ENCODE data around the gene NSG1.

DNA sequence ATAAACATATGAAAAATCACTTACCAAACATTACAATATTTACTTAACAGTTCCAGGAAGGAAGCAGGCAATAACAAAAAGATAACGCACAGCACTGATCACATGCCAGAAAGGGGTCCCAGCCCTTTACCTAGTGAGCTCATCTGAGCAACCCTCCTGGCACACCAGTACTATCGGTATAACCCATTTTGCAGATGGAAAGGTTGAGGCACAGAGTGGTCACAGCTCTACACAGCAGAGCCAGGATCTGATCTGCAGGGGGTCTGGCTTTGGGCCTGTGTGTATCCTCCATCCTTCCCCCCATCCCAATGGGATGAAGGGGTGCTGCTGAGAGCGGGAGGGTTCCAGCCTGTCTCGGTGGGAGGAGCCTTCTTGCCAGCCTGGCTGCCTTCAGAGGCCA, 5.0 kb downstream of the NSG1 start:
- no peak for TF ChIP-seq RAD21 (IDR thresholded peaks at IDR 0.05; ENCODE audit: low read length)
- TF ChIP-seq, protein P1, sequence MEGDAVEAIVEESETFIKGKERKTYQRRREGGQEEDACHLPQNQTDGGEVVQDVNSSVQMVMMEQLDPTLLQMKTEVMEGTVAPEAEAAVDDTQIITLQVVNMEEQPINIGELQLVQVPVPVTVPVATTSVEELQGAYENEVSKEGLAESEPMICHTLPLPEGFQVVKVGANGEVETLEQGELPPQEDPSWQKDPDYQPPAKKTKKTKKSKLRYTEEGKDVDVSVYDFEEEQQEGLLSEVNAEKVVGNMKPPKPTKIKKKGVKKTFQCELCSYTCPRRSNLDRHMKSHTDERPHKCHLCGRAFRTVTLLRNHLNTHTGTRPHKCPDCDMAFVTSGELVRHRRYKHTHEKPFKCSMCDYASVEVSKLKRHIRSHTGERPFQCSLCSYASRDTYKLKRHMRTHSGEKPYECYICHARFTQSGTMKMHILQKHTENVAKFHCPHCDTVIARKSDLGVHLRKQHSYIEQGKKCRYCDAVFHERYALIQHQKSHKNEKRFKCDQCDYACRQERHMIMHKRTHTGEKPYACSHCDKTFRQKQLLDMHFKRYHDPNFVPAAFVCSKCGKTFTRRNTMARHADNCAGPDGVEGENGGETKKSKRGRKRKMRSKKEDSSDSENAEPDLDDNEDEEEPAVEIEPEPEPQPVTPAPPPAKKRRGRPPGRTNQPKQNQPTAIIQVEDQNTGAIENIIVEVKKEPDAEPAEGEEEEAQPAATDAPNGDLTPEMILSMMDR (conservative IDR thresholded peaks at IDR 0.05; ENCODE audit: low read depth, low read length): no peak
- TF ChIP-seq POLR2A (IDR thresholded peaks at IDR 0.05; ENCODE audit: low read depth, low read length): no peak
- TF ChIP-seq RFX5 (IDR thresholded peaks at IDR 0.05; ENCODE audit: low read depth, low read length): no peak
- TF ChIP-seq, protein P2, sequence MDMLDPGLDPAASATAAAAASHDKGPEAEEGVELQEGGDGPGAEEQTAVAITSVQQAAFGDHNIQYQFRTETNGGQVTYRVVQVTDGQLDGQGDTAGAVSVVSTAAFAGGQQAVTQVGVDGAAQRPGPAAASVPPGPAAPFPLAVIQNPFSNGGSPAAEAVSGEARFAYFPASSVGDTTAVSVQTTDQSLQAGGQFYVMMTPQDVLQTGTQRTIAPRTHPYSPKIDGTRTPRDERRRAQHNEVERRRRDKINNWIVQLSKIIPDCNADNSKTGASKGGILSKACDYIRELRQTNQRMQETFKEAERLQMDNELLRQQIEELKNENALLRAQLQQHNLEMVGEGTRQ (IDR thresholded peaks at IDR 0.05; ENCODE audit: low read depth, low read length): no peak
- no peak for TF ChIP-seq RCOR1 (IDR thresholded peaks at IDR 0.05; ENCODE audit: insufficient replicate concordance, low read length)
- TF ChIP-seq, protein P3, sequence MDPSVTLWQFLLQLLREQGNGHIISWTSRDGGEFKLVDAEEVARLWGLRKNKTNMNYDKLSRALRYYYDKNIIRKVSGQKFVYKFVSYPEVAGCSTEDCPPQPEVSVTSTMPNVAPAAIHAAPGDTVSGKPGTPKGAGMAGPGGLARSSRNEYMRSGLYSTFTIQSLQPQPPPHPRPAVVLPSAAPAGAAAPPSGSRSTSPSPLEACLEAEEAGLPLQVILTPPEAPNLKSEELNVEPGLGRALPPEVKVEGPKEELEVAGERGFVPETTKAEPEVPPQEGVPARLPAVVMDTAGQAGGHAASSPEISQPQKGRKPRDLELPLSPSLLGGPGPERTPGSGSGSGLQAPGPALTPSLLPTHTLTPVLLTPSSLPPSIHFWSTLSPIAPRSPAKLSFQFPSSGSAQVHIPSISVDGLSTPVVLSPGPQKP (IDR thresholded peaks at IDR 0.05; ENCODE audit: borderline replicate concordance, low read depth, low read length): no peak
- no peak for TF ChIP-seq MAFK (IDR thresholded peaks at IDR 0.05; ENCODE audit: low read depth, low read length)
